ENCODE measurements around the gene INSYN2B.

DNA sequence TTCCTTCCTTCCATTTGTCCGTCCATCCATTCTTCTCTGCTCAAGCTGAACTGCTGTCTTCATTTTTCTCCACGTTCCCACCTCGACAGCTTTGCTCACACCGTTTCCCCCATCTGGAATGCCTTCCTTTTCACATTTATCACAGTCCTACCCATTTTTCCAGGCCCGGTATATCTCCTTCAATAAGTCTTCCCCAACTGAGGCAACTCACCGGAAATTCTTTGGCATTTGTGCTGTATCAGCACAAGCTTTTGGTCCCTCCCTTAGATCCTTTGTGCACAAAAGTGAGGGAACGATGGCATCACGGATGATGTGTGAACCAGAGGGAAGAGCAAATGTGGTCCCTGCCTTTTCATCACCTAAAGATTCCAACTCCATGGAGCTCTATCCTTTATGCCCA lies 45.6 kb upstream of the INSYN2B start:
- TF ChIP-seq, protein P1, sequence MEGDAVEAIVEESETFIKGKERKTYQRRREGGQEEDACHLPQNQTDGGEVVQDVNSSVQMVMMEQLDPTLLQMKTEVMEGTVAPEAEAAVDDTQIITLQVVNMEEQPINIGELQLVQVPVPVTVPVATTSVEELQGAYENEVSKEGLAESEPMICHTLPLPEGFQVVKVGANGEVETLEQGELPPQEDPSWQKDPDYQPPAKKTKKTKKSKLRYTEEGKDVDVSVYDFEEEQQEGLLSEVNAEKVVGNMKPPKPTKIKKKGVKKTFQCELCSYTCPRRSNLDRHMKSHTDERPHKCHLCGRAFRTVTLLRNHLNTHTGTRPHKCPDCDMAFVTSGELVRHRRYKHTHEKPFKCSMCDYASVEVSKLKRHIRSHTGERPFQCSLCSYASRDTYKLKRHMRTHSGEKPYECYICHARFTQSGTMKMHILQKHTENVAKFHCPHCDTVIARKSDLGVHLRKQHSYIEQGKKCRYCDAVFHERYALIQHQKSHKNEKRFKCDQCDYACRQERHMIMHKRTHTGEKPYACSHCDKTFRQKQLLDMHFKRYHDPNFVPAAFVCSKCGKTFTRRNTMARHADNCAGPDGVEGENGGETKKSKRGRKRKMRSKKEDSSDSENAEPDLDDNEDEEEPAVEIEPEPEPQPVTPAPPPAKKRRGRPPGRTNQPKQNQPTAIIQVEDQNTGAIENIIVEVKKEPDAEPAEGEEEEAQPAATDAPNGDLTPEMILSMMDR (IDR thresholded peaks at IDR 0.05; ENCODE audit: poor library complexity), result no peak
- no peak for TF ChIP-seq EZH2phosphoT487 (IDR thresholded peaks at IDR 0.05; ENCODE audit: low read depth, severe bottlenecking, unreplicated experiment)

Measured in hepatocyte (in vitro differentiated cells).